Neuron (in vitro differentiated cells): ENCODE data around the gene C10orf120.

Experiments
- H2AFZ ChIP-seq: one replicate; pipeline ENCODE4 v1.6.1; 2013; ENCODE audit warnings: low read depth, mild to moderate bottlenecking, inconsistent platforms, low read length, moderate library complexity
- H3K27me3 ChIP-seq: one replicate; pipeline ENCODE4 v1.6.1; 2013; ENCODE audit warnings: low read length; ENCODE audit not compliant: insufficient read depth
- H3K36me3 ChIP-seq: one replicate; pipeline ENCODE4 v1.6.1; 2013; ENCODE audit warnings: low read length; ENCODE audit not compliant: insufficient read depth
- H3K4me1 ChIP-seq: one replicate; pipeline ENCODE4 v1.6.1; 2013; ENCODE audit warnings: low read length; ENCODE audit not compliant: insufficient read depth
- H3K4me3 ChIP-seq: 2 replicates; pipeline ENCODE4 v1.5.1; 2013; ENCODE audit warnings: mild to moderate bottlenecking, low read length, moderate library complexity
- H3K9me3 ChIP-seq: one replicate; pipeline ENCODE4 v1.6.1; 2013; ENCODE audit warnings: low read length

Gene C10orf120

DNA sequence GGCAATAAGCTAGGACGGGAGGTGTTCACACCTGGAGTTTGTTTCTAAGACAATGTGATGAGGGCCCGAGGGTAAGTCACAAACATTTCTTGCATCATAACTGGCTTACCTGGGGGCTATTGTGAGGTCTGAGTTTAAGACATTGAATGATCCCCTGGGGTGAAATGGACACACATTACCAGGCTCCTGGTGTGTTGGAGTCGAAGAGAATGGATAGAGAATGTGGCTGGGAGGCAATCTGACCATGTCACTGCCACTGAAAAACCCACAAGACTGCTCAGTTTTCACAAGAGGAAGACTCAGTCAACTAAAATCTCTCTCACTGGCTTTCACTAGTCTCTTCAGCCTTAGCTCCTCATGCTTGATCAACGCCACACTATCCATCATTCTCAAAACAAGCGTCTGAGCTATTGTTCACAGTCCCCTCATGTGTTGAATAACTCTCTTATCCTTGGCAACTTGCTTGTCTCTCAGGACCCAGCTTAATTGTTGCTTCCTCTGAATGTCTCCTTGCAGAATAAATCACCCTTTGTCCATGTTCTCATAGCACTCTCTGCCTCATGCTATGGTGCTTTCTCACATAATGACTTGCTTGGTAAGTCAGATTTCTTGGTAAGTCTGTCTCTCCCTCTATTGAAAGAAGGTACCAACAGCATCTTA, at the start of gene C10orf120:
C10orf120 (minus strand) TSS at position 51 of the 660 bp plus-strand sequence. CDS start 56 bp downstream, outside the sequence.
- Histone ChIP-seq H3K4me3 (no peak within 1 kb of the TSS), H3K4me1 (peaks cover 22% of the 10 kb centered on the region), H3K9me3 (no peaks in the 10 kb centered on the region), H3K27me3 (no peaks in the 10 kb centered on the region), H2AFZ (no peak within 1 kb of the TSS), H3K36me3 (no peaks in the 10 kb centered on the region)

DNA sequence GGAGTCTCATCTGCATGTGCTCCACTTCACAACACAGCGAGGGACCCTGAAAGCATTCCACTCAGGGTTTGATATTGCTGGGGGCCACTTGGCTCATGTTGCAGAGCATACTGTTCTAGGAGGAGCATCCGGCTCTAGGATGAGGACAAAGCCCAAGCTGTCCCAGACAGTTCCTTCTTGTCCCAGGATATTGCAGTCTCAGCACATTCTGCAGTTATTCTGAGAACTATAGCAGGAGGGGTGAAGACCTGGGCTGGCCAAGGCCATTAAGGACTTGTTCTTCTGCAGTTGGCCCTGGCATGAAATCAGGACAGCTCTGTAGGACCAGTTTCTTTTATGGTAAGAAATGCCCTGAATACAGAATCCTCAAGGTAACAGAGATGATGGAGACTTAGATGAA, 48.9 kb upstream of the C10orf120 start:
- no peak overlapping the region for H3K4me3 ChIP-seq
- H2AFZ ChIP-seq, result no peak overlapping the region
- H3K4me1 ChIP-seq, result no peaks in the 10 kb centered on the region
- H3K27me3 ChIP-seq, result peaks cover 11% of the 10 kb centered on the region
- H3K36me3 ChIP-seq, result no peaks in the 10 kb centered on the region
- no peaks in the 10 kb centered on the region for H3K9me3 ChIP-seq

GRCh38 chr10:122746408-122746807, 46.8 kb upstream of the C10orf120 start:
- Histone ChIP-seq H3K4me1 (no peaks in the 10 kb centered on the region), H3K27me3 (peaks cover 11% of the 10 kb centered on the region), H2AFZ (no peak overlapping the region), H3K36me3 (no peaks in the 10 kb centered on the region), H3K9me3 (no peaks in the 10 kb centered on the region), H3K4me3 (no peak overlapping the region)

- Histone ChIP-seq H2AFZ (no peak overlapping the region), H3K27me3 (peaks cover 11% of the 10 kb centered on the region), H3K36me3 (no peaks in the 10 kb centered on the region), H3K9me3 (no peaks in the 10 kb centered on the region), H3K4me3 (no peak overlapping the region), H3K4me1 (no peaks in the 10 kb centered on the region)
These were observed 44.6 kb upstream of the C10orf120 start for GRCh38 chr10:122744257-122744656.

GRCh38 chr10:122740640-122741039, 41.0 kb upstream of the C10orf120 start:
- Histone ChIP-seq H3K4me3 (no peak overlapping the region), H3K36me3 (no peaks in the 10 kb centered on the region), H3K4me1 (no peaks in the 10 kb centered on the region), H3K27me3 (peaks cover 4% of the 10 kb centered on the region), H2AFZ (no peak overlapping the region), H3K9me3 (no peaks in the 10 kb centered on the region)

DNA sequence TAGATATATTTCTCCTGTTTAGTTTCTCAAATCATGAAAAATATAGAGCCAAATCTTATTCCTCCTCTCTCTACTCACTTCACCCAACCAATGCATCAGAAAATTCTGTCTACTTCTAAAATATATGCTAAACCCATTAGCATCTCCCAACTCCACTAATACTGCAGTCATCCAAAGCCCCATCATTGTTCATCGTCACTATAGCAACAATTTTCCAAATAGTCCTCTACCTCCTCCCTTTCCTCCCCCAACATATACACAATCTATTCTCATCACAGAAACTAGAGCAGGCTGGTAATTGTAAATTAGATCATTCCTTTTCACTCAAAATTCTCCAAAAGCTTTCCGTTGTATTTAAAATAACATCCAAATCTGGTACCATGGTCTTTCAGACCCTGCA, 38.4 kb upstream of the C10orf120 start:
- Histone ChIP-seq H3K4me3 (no peak overlapping the region), H3K36me3 (no peaks in the 10 kb centered on the region), H3K4me1 (no peaks in the 10 kb centered on the region), H2AFZ (no peak overlapping the region), H3K9me3 (no peaks in the 10 kb centered on the region), H3K27me3 (no peaks in the 10 kb centered on the region)

DNA sequence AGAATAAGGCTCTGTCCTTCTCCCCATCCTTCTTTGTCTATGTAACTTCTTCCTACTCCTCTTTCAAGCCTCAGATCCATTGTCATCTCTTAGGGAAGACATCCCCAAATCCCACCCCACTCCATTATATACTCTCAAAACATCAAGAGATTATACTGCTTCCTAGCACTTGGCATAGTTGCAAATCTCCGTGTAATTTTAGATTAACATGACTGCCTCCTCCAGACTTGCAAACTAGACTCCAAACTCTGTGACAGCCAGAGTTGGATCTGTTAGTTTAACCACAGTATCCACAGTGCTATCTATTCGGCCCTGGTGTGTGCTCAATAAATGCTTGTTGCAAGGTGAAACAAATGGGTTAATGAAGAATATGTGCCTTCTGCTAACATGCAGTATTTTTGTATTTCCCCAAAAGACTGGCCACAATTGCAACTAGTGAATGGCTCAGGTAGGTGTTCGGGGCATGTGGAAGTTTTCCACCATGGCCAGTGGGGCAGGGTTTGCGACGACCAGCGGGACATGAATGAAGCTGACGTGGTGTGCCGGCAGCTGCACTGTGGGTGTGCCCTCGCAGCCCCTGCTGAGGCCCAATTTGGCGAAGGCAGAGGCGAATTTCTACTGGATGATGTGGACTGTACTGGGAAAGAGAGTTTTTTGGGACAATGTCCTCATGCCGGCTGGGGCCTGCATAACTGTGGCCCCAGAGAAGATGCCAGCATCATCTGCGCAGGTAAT, 34.5 kb upstream of the C10orf120 start:
- no peak overlapping the region for H3K4me3 ChIP-seq
- peaks cover 8% of the 10 kb centered on the region for H3K27me3 ChIP-seq
- no peak overlapping the region for H2AFZ ChIP-seq
- no peaks in the 10 kb centered on the region for H3K36me3 ChIP-seq
- no peaks in the 10 kb centered on the region for H3K4me1 ChIP-seq
- H3K9me3 ChIP-seq, result no peaks in the 10 kb centered on the region

DNA sequence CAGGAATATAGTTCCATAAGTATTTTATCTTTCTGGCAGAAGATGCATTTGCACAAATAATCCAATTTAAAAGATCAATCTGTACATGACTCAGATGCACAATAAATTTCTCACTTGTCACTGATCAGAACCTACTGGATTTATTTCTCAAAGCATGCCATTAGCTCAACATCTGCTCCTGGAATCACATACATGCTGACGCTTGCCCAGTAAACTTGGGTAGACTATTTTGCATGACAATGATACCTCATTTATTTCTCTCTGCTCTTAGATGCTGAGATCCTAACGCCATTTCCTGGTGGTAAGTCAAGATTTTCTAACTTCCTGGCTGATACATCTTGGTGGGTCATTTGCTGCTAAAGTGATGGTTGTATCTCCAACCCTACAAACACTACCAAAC, 33.8 kb upstream of the C10orf120 start:
- H3K9me3 ChIP-seq, result no peaks in the 10 kb centered on the region
- no peaks in the 10 kb centered on the region for H3K4me1 ChIP-seq
- H3K36me3 ChIP-seq, result no peaks in the 10 kb centered on the region
- no peak overlapping the region for H3K4me3 ChIP-seq
- H3K27me3 ChIP-seq, result peaks cover 8% of the 10 kb centered on the region
- no peak overlapping the region for H2AFZ ChIP-seq

- Histone ChIP-seq H2AFZ (no peak overlapping the region), H3K36me3 (no peaks in the 10 kb centered on the region), H3K4me1 (no peaks in the 10 kb centered on the region), H3K4me3 (no peak overlapping the region), H3K27me3 (peaks cover 8% of the 10 kb centered on the region), H3K9me3 (no peaks in the 10 kb centered on the region)
These were observed 30.6 kb upstream of the C10orf120 start for GRCh38 chr10:122730238-122730637.

- Histone ChIP-seq H3K9me3 (no peaks in the 10 kb centered on the region), H3K4me3 (no peak overlapping the region), H3K36me3 (no peaks in the 10 kb centered on the region), H3K4me1 (no peaks in the 10 kb centered on the region), H2AFZ (no peak overlapping the region), H3K27me3 (peaks cover 8% of the 10 kb centered on the region)
These were observed 29.5 kb upstream of the C10orf120 start for GRCh38 chr10:122729126-122729525.

GRCh38 chr10:122727426-122727825, 27.8 kb upstream of the C10orf120 start:
- Histone ChIP-seq H2AFZ (no peak overlapping the region), H3K27me3 (peaks cover 15% of the 10 kb centered on the region), H3K36me3 (no peaks in the 10 kb centered on the region), H3K9me3 (no peaks in the 10 kb centered on the region), H3K4me1 (no peaks in the 10 kb centered on the region), H3K4me3 (no peak overlapping the region)

DNA sequence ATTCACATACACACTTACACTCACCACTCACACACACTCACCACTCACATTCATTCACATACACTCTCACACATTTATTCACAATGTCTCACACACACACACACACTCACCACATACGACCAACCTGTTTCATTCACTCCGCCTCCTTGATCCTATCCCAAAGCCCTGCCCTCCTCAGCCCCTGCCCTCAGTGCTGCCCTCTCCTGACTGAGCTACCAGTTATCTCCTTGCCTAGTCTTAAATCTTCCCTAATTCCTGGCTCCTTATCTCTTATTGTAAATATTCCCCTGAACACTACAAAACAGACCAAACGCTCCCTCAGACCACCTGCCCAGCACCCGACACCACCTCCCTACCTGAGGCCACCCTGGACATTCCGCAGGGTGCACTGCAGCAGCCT, 26.1 kb upstream of the C10orf120 start:
- no peaks in the 10 kb centered on the region for H3K9me3 ChIP-seq
- H3K36me3 ChIP-seq, result no peaks in the 10 kb centered on the region
- no peak overlapping the region for H2AFZ ChIP-seq
- H3K4me3 ChIP-seq, result no peak overlapping the region
- no peaks in the 10 kb centered on the region for H3K4me1 ChIP-seq
- H3K27me3 ChIP-seq, result peaks cover 11% of the 10 kb centered on the region

DNA sequence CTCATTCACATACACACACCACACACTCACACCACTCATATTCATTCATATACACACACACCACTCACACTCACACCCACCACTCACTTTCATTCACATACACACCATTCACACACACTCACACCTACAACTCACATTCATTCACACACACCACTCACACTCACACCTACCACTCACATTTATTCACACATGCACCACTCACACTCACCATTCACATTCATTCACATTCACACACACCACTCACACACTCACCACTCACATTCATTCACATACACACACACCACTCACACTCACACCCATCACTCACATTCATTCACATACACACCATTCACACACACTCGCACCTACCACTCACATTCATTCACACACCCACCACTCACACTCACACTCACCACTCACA, 25.4 kb upstream of the C10orf120 start:
- H3K27me3 ChIP-seq, result peaks cover 11% of the 10 kb centered on the region
- no peaks in the 10 kb centered on the region for H3K9me3 ChIP-seq
- no peak overlapping the region for H3K4me3 ChIP-seq
- H2AFZ ChIP-seq, result no peak overlapping the region
- H3K4me1 ChIP-seq, result no peaks in the 10 kb centered on the region
- H3K36me3 ChIP-seq, result no peaks in the 10 kb centered on the region
